Endothelial cell (in vitro differentiated cells): ENCODE data around the gene RMND5B. TPM values are rescaled to one million over a fixed set of nuclear protein-coding genes. Genes with fewer than 3 reads are reported as not detected.
"Not testable (repeated sequence)": the region's sequence is repeated elsewhere in the genome, so short reads cannot be mapped to it uniquely, and the experiment has no call there.

Experiments used
- DNase-seq: peaks from one replicate; pipeline ENCODE4 v3.0.0; 2021; ENCODE audit warnings: low spot score
- H3K27ac Mint-ChIP-seq: one replicate; pipeline ENCODE4 v1.8.0; 2021; ENCODE audit warnings: mixed read lengths, inconsistent platforms; ENCODE audit not compliant: unreplicated experiment
- H3K27me3 Mint-ChIP-seq: one replicate; pipeline ENCODE4 v1.8.0; 2021; ENCODE audit warnings: mild to moderate bottlenecking, moderate library complexity, mixed read lengths, inconsistent platforms; ENCODE audit not compliant: unreplicated experiment
- H3K36me3 Mint-ChIP-seq: one replicate; pipeline ENCODE4 v1.8.0; 2021; ENCODE audit warnings: mild to moderate bottlenecking, low read depth, mixed read lengths, inconsistent platforms; ENCODE audit not compliant: unreplicated experiment
- H3K4me1 Mint-ChIP-seq: one replicate; pipeline ENCODE4 v1.8.0; 2021; ENCODE audit warnings: mild to moderate bottlenecking, mixed read lengths, inconsistent platforms; ENCODE audit not compliant: unreplicated experiment
- H3K4me3 Mint-ChIP-seq: one replicate; pipeline ENCODE4 v1.8.0; 2021; ENCODE audit warnings: mild to moderate bottlenecking, mixed read lengths, inconsistent platforms; ENCODE audit not compliant: unreplicated experiment
- H3K9me3 Mint-ChIP-seq: one replicate; pipeline ENCODE4 v1.8.0; 2021; ENCODE audit warnings: mixed read lengths, inconsistent platforms; ENCODE audit not compliant: unreplicated experiment
- CTCF ChIP-seq: fragments of 200-600 bp; sonication (generic); IDR thresholded peaks from one replicate; pipeline ENCODE4 v1.5.0; 2021; ENCODE audit warnings: antibody characterized with exemption; ENCODE audit not compliant: unreplicated experiment
- total RNA-seq: library from RNA; stranded (reverse); fragmentation: NEBNext Ultra II Directional; extraction: Animal tissue kit (Norgen Biotek cat#: 25700); gene quantifications from one replicate; pipeline ENCODE4 v1.2.1, GENCODE V29; 2021; ENCODE audit not compliant: unreplicated experiment

Gene RMND5B
- total RNA-seq, 1 donor from 2014 or later = 70.4 TPM

- TF ChIP-seq CTCF = no peak
- Mint-ChIP-seq H3K36me3 (peaks cover 3% of the 10 kb centered on the region), H3K4me3 (no peak overlapping the region), H3K27me3 (peaks cover 4% of the 10 kb centered on the region), H3K27ac (no peak overlapping the region), H3K9me3 (no peaks in the 10 kb centered on the region), H3K4me1 (peaks cover 12% of the 10 kb centered on the region)
- DNase-seq = no peak
Measured at GRCh38 chr5:178192787-178193186, 62.0 kb downstream of the RMND5B start.

GRCh38 chr5:178193251-178193809 is 62.5 kb downstream of the RMND5B start:
- Mint-ChIP-seq H3K27ac (peak overlapping the region; percentile 39), H3K36me3 (peaks cover 3% of the 10 kb centered on the region), H3K9me3 (no peaks in the 10 kb centered on the region), H3K4me1 (peaks cover 12% of the 10 kb centered on the region), H3K4me3 (peak overlapping the region; percentile 16), H3K27me3 (peaks cover 6% of the 10 kb centered on the region)
- DNase-seq = no peak
- no peak for TF ChIP-seq CTCF

- H3K27me3 Mint-ChIP-seq = peaks cover 3% of the 10 kb centered on the region
- H3K27ac Mint-ChIP-seq = no peak overlapping the region
- H3K4me3 Mint-ChIP-seq = no peak overlapping the region
- no peak for DNase-seq
- no peak for TF ChIP-seq CTCF
- H3K4me1 Mint-ChIP-seq = peaks cover 12% of the 10 kb centered on the region
- peaks cover 3% of the 10 kb centered on the region for H3K36me3 Mint-ChIP-seq
- no peaks in the 10 kb centered on the region for H3K9me3 Mint-ChIP-seq
Measured at GRCh38 chr5:178194026-178194425, 63.2 kb downstream of the RMND5B start.

- Mint-ChIP-seq H3K36me3 (peaks cover 3% of the 10 kb centered on the region), H3K4me1 (peaks cover 12% of the 10 kb centered on the region), H3K9me3 (no peaks in the 10 kb centered on the region), H3K27me3 (peaks cover 3% of the 10 kb centered on the region), H3K4me3 (no peak overlapping the region), H3K27ac (no peak overlapping the region)
- TF ChIP-seq CTCF = no peak
- DNase-seq = no peak
Measured at GRCh38 chr5:178196281-178196812, 65.5 kb downstream of the RMND5B start.

GRCh38 chr5:178196986-178197385 is 66.2 kb downstream of the RMND5B start:
- Mint-ChIP-seq H3K36me3 (peaks cover 3% of the 10 kb centered on the region), H3K27me3 (peaks cover 4% of the 10 kb centered on the region), H3K4me1 (peaks cover 14% of the 10 kb centered on the region), H3K9me3 (no peaks in the 10 kb centered on the region), H3K4me3 (no peak overlapping the region), H3K27ac (no peak overlapping the region)
- peak; percentile 52 for TF ChIP-seq CTCF
- peak; percentile 55 for DNase-seq

- H3K27me3 Mint-ChIP-seq, H3K9me3 Mint-ChIP-seq, DNase-seq, H3K4me3 Mint-ChIP-seq, H3K36me3 Mint-ChIP-seq, H3K27ac Mint-ChIP-seq: not testable (repeated sequence)
- peaks cover 16% of the 10 kb centered on the region for H3K4me1 Mint-ChIP-seq
Measured at GRCh38 chr5:178198151-178198550, 67.3 kb downstream of the RMND5B start.
